Stomach (tissue), 9 donors: ENCODE measurements around the gene MYH11. TPM values are rescaled to one million over a fixed set of nuclear protein-coding genes. Genes with fewer than 3 reads are reported as not detected.
A peak's percentile ranks its signal among the peaks of the same experiment; 100 is the strongest.

ENCODE experiments used
- DNase-seq, 2 donors: peaks; one replicate each; pipeline versions ENCODE4 v3.0.0 to v3.0.0-alpha.2; 2013 to 2019
- H3K27ac ChIP-seq, 5 donors: fragments of 200-600 bp in 4 of 5; sonication (generic) in 4 of 5; one replicate each; pipeline ENCODE4 v1.5.1; 2013 to 2019; ENCODE audit warnings: mild to moderate bottlenecking in 1 of 5, moderate library complexity in 1 of 5
- H3K27me3 ChIP-seq, 3 donors: fragments of 200-600 bp; sonication (generic); one replicate each; pipeline ENCODE4 v1.5.1; 2017 to 2019; ENCODE audit warnings: mixed run types in 1 of 3
- H3K36me3 ChIP-seq, 4 donors: fragments of 200-600 bp; sonication (generic); 1 replicate in 3 of 4; 2 replicates in 1 of 4; pipeline ENCODE4 v1.5.1; 2016 to 2019
- H3K4me1 ChIP-seq, 4 donors: fragments of 200-600 bp; sonication (generic); one replicate each; pipeline ENCODE4 v1.5.1; 2016 to 2019
- H3K4me3 ChIP-seq, 4 donors: fragments of 200-600 bp; sonication (generic) in 3 of 4; one replicate each; pipeline ENCODE4 v1.5.1; 2016 to 2019; ENCODE audit warnings: mild to moderate bottlenecking in 1 of 4
- H3K9me3 ChIP-seq, 4 donors: fragments of 200-600 bp; sonication (generic); one replicate each; pipeline ENCODE4 v1.5.1; 2016 to 2019
- EP300 ChIP-seq: sonication (generic); formaldehyde crosslinking; IDR thresholded peaks from one replicate; pipeline ENCODE4 v1.6.1; 2017; ENCODE audit warnings: antibody characterized with exemption
- POLR2A ChIP-seq, 4 donors: fragments of 450-650 bp; IDR thresholded peaks; one replicate each; pipeline ENCODE4 v1.6.1; 2016; ENCODE audit warnings: antibody characterized with exemption in 4 of 4, control low read depth in 2 of 4, mild to moderate bottlenecking in 1 of 4, moderate library complexity in 1 of 4
- POLR2AphosphoS5 ChIP-seq, 3 donors: sonication (generic); formaldehyde crosslinking; IDR thresholded peaks; one replicate each; pipeline ENCODE4 v1.6.1; 2016; ENCODE audit warnings: antibody characterized with exemption in 3 of 3
- WGBS, 5 donors: extraction: QIAGEN DNeasy Blood & Tissue Kit in 3 of 5; methylation state at CpG; one replicate each; pipeline versions ENCODE4 v1.1.5 to v1.1.7; 2013 to 2018; 5-methylcytosine and 5-hydroxymethylcytosine counted together
- intact Hi-C: fragments of 100-400 bp; cut with DNase I; formaldehyde crosslinking; loops from one replicate; pipeline ENCODE4 v1.15.1; 2023; ENCODE audit warnings: low total_unique reads
- polyA plus RNA-seq, 3 donors: library from polyadenylated mRNA; stranded (reverse); fragments of 200-250 nt; gene quantifications; one replicate each; pipeline ENCODE4 v1.2.3, GENCODE V29; 2013
- total RNA-seq, 5 donors: library from RNA; depleted of rRNA; stranded (reverse); fragments of >200 nt; gene quantifications; one replicate each; pipeline versions ENCODE4 v1.1.0 to v1.2.3, GENCODE V29; 2014 to 2016
- TF ChIP-seq, protein P1 (sequence below), 7 experiments: fragments of 450-650 bp in 4 of 7; fragments of 200-600 bp in 3 of 7; sonication (generic) in 3 of 7; IDR thresholded peaks; one replicate each; pipeline ENCODE4 v1.5.1; 2016 to 2019; ENCODE audit warnings: antibody characterized with exemption in 7 of 7, control low read depth in 2 of 7, mild to moderate bottlenecking in 1 of 7
- donor health status: healthy with polysubstance abuse.
- donor health status: Bipolar disorder and iron deficiency.
- donor health status: healthy.

MYH11 gene
- total and polyA plus RNA-seq, 8 donors, result 33.8 to 3,048 (median 865) TPM

DNA sequence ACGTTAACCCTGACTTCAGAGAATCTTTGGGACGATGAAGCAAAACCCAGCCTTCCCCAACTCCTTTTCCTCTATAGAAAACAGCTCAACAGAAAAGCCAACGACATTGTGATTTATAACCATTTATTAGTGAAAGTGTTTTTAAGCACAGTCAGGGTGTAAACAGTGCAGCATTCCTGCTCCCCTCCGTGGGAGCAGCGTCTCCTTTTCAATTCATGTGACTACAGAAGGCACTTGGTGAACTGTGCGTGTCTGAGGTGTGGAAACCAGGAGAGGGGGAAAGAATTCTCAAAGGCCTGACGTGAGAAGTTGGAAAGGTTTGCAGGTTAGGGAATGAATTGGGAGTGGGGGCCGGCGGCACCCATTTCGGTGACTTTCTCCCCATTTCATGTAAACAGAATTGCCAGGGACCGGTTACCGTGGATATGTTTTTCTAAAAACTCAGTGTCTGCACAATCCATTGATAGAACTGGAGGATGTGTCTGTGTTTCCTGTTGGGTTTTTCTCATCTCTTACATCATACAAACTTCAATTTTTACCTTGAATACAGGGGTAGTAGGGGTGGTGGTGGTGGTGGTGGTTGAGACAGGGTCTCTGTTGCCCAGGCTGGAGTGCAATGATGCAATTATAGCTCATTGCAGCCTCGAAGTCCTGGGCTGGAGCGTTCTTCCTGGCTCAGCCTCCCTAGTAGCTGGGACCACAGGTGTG, 153.6 kb downstream of the MYH11 start:
- 72 to 88% (median 86%) methylated on average over 14 of the region's 14 CpGs for WGBS, 5 donors
- Histone ChIP-seq H3K36me3 (peaks cover 21 to 91% (median 79%) of the 10 kb centered on the region in 4 donors), H3K27ac (peak overlapping the region in 2 of 5 donors; percentile 42 to 62), H3K4me3 (no peak overlapping the region), H3K27me3 (no peaks in the 10 kb centered on the region), H3K9me3 (no peaks in the 10 kb centered on the region), H3K4me1 (peaks cover 0 to 4% (median 0%) of the 10 kb centered on the region in 4 donors)
- no peak for DNase-seq
- TF ChIP-seq POLR2AphosphoS5 (IDR thresholded peaks at IDR 0.05) (no peak), EP300 (no peak), POLR2A (IDR thresholded peaks at IDR 0.05) (no peak)
- TF ChIP-seq, protein P1, sequence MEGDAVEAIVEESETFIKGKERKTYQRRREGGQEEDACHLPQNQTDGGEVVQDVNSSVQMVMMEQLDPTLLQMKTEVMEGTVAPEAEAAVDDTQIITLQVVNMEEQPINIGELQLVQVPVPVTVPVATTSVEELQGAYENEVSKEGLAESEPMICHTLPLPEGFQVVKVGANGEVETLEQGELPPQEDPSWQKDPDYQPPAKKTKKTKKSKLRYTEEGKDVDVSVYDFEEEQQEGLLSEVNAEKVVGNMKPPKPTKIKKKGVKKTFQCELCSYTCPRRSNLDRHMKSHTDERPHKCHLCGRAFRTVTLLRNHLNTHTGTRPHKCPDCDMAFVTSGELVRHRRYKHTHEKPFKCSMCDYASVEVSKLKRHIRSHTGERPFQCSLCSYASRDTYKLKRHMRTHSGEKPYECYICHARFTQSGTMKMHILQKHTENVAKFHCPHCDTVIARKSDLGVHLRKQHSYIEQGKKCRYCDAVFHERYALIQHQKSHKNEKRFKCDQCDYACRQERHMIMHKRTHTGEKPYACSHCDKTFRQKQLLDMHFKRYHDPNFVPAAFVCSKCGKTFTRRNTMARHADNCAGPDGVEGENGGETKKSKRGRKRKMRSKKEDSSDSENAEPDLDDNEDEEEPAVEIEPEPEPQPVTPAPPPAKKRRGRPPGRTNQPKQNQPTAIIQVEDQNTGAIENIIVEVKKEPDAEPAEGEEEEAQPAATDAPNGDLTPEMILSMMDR (IDR thresholded peaks at IDR 0.05), result no peak
- intact Hi-C loops, result no loop called here

DNA sequence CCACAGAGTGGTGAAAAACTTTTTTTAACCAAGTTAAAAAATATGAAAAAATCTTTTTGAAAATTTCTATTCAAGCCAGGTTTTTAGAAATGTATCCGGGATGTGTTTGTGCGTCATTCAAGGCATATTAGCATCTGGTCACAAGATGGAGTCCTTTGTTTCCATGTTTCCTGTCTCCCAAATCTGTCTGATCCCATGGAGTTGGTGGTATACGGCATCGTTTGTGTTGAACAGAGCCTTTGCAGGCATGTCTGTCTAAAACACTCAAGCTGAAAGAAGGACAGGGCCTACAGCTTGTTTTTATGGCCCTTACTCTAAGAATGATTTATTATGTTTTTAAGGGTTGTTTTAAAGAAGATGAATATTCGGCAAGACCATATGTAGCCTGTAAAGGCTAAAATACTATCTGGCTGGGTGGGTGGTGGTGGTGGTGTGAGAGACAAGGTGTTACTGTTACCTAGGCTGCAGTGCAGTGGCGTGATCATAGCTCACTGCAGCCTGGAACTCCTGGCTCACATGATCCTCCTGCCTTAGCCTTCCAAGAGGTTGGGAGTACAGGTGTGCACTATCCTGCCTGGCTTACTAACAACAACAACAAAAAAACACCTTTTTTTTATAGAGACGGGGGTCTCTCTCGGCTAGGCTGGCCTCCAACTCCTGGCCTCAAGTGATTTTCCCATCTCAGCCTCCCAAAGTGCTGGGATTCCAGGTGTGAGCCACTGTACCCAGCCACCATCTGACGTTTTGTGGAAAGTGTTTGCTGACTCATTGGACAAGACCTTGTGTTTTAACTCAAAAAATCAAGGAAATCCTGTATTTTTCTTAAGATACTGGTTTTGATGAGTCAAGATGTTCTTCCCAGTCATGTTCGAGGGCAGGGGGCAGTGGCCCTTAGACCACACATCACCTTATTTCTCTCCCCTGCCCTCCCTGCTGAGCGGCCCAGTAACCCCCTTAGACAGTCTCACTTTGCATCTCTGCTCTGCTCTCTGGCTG, 154.6 kb downstream of the MYH11 start:
- Histone ChIP-seq H3K4me1 (peaks cover 0 to 4% (median 0%) of the 10 kb centered on the region in 4 donors), H3K27me3 (no peaks in the 10 kb centered on the region), H3K36me3 (peaks cover 30 to 91% (median 81%) of the 10 kb centered on the region in 4 donors), H3K27ac (peak overlapping the region in 2 of 5 donors; percentile 42 to 62), H3K4me3 (no peak overlapping the region), H3K9me3 (no peaks in the 10 kb centered on the region)
- intact Hi-C loops, result no loop called here
- TF ChIP-seq, protein P1 (IDR thresholded peaks at IDR 0.05), result no peak
- TF ChIP-seq EP300 (no peak), POLR2AphosphoS5 (IDR thresholded peaks at IDR 0.05) (no peak)
- 74 to 91% (median 85%) methylated on average over 11 of the region's 11 CpGs for WGBS, 5 donors
- DNase-seq, result no peak

GRCh38 chr16:15701367-15701766, 155.5 kb downstream of the MYH11 start:
- TF ChIP-seq, protein P1 (IDR thresholded peaks at IDR 0.05), result no peak
- TF ChIP-seq POLR2AphosphoS5 (IDR thresholded peaks at IDR 0.05) (no peak), POLR2A (IDR thresholded peaks at IDR 0.05) (no peak), EP300 (no peak)
- H3K4me3 ChIP-seq, result no peak overlapping the region
- H3K27me3 ChIP-seq, result no peaks in the 10 kb centered on the region
- H3K36me3 ChIP-seq, result peaks cover 39 to 91% (median 83%) of the 10 kb centered on the region in 4 donors
- H3K4me1 ChIP-seq, result peaks cover 0 to 4% (median 0%) of the 10 kb centered on the region in 4 donors
- intact Hi-C loops, result no loop called here
- DNase-seq, result no peak
- H3K9me3 ChIP-seq, result no peaks in the 10 kb centered on the region
- WGBS, 5 donors, result 85 to 95% (median 90%) methylated on average over 6 of the region's 6 CpGs
- H3K27ac ChIP-seq, result peak overlapping the region in 2 of 5 donors; percentile 42 to 62

DNA sequence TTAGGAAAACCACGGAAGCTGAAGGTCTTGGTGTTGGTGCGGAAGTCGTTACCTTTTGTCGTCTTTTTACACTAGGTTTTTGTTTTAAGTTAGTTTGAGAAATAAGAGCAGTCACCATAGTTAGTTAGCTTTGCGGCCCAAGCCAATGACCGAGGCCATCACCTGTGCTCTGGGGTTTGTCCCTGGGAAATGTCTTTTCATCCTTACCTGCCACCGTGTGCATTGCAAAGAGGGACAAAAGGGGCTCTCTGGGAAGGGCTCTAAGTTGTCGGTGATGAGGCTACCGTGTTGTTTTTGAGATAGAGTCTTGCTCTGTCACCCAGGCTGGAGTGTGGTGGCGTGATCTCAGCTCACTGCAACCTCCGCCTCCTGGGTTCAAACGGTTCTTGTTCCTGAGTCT, 157.0 kb downstream of the MYH11 start:
- intact Hi-C loops, result no loop called here
- Histone ChIP-seq H3K36me3 (peaks cover 47 to 93% (median 91%) of the 10 kb centered on the region in 4 donors), H3K4me3 (no peak overlapping the region), H3K9me3 (no peaks in the 10 kb centered on the region), H3K27ac (no peak overlapping the region), H3K27me3 (no peaks in the 10 kb centered on the region), H3K4me1 (no peaks in the 10 kb centered on the region)
- DNase-seq, result no peak
- no peak for TF ChIP-seq POLR2AphosphoS5 (IDR thresholded peaks at IDR 0.05)
- TF ChIP-seq, protein P1 (IDR thresholded peaks at IDR 0.05), result no peak
- no peak for TF ChIP-seq EP300
- no peak for TF ChIP-seq POLR2A (IDR thresholded peaks at IDR 0.05)
- 93 to 97% (median 96%) methylated on average over 12 of the region's 12 CpGs for WGBS, 5 donors
